Measurements from ENCODE around the gene FNDC1. TPM values are rescaled to one million over a fixed set of nuclear protein-coding genes. Genes with fewer than 3 reads are reported as not detected.

FNDC1 gene
- 0.07 TPM in 1 of 2 replicates, not detected in the other for total RNA-seq

DNA sequence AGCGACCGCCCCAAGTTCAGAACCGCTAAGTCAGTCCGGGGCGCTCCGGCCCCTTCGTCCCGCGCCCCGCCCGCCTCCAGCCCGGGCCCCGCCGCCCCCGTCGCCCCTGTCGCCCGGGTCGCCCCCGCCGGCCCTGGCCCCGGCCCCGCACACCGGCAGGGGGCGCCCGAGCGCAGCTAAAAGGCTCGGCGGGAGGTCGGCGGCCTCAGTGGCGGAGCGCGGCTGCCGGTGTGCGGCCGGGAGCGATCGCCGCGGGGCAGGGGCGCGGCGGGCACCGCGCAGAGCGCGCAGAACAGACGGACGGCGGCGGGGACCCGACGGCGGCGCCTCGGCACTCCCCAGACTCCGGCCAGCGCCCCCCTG lies at the start of gene FNDC1:
TSS of gene FNDC1 (plus strand) at position 208 of the 363 bp plus-strand sequence. CDS start 197 bp downstream, outside the sequence.

Other genes with a start within 250 kb of the FNDC1 start
- 4.2 and 4.8 TPM in 2 replicates for gene RSPH3, start 169.2 kb upstream of the FNDC1 start, total RNA-seq
- 0.07 and 0.42 TPM in 2 replicates for gene TAGAP, start 124.4 kb upstream of the FNDC1 start, total RNA-seq

All from airway epithelial cell (primary cell).